C4-2B (cell line): ENCODE measurements around the gene CD47.

Experiments used
- ZFX ChIP-seq: fragments of 450-650 bp; IDR thresholded peaks from 2 replicates; pipeline ENCODE4 v1.6.1; 2017
- TF ChIP-seq, protein P1 (sequence below): fragments of 450-650 bp; conservative IDR thresholded peaks from 2 replicates; pipeline ENCODE4 v1.5.1; 2017; ENCODE audit warnings: mild to moderate bottlenecking

DNA sequence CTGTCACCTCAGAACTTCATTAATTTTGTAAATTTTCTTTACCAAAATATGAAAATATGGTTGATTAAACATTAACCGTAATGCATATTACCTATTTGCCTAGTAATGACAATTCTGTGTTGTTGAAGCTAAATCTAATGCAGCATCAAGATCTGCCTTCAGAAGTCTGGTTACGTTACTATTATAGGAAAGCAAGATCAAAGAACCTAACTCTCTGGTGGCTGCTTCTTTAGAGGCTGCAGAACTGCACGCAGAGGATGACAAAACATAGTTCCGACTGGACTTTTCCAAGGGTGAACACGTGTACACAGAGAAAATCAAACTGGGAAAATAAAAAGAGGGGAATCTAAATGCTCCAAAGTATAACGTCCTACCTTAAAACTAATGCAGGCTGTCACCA lies 20.5 kb downstream of the CD47 start:
- TF ChIP-seq, protein P1, sequence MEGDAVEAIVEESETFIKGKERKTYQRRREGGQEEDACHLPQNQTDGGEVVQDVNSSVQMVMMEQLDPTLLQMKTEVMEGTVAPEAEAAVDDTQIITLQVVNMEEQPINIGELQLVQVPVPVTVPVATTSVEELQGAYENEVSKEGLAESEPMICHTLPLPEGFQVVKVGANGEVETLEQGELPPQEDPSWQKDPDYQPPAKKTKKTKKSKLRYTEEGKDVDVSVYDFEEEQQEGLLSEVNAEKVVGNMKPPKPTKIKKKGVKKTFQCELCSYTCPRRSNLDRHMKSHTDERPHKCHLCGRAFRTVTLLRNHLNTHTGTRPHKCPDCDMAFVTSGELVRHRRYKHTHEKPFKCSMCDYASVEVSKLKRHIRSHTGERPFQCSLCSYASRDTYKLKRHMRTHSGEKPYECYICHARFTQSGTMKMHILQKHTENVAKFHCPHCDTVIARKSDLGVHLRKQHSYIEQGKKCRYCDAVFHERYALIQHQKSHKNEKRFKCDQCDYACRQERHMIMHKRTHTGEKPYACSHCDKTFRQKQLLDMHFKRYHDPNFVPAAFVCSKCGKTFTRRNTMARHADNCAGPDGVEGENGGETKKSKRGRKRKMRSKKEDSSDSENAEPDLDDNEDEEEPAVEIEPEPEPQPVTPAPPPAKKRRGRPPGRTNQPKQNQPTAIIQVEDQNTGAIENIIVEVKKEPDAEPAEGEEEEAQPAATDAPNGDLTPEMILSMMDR, result no peak
- TF ChIP-seq ZFX, result no peak
